Lower lobe of right lung (tissue), 2 donors: ENCODE results near the gene CPEB4. TPM values are rescaled to one million over a fixed set of nuclear protein-coding genes. Genes with fewer than 3 reads are reported as not detected.

Experiments used
- ATAC-seq, 2 donors: fragments of 200-7000 bp; cut with Tn5 transposase; one replicate each; pipeline ENCODE4 v1.9.1; 2020 to 2022; ENCODE audit warnings: mild to moderate bottlenecking in 2 of 2, moderate library complexity in 2 of 2
- DNase-seq: peaks from one replicate; pipeline ENCODE4 v3.0.0-alpha.2; 2020
- H3K27ac ChIP-seq: fragments of 200-600 bp; one replicate; pipeline ENCODE4 v1.8.0; 2022
- H3K27me3 ChIP-seq: fragments of 200-600 bp; one replicate; pipeline ENCODE4 v1.8.0; 2022; ENCODE audit warnings: low read depth
- H3K36me3 ChIP-seq: fragments of 200-600 bp; one replicate; pipeline ENCODE4 v1.8.0; 2022; ENCODE audit warnings: mild to moderate bottlenecking
- H3K4me1 ChIP-seq: fragments of 200-600 bp; one replicate; pipeline ENCODE4 v1.8.0; 2022
- H3K4me3 ChIP-seq: fragments of 200-600 bp; one replicate; pipeline ENCODE4 v1.8.0; 2022; ENCODE audit warnings: mild to moderate bottlenecking
- H3K9me3 ChIP-seq: fragments of 200-600 bp; one replicate; pipeline ENCODE4 v1.8.0; 2022
- intact Hi-C: fragments of 100-400 bp; cut with DNase I; formaldehyde crosslinking; loops from one replicate; pipeline ENCODE4 v1.11.0; 2022
- total RNA-seq: library from RNA; stranded (reverse); fragmentation: NEBNext Ultra II Directional; extraction: Animal tissue kit (Norgen Biotek cat#: 25700); gene quantifications from one replicate; pipeline ENCODE4 v1.2.1, GENCODE V29; 2021
- TF ChIP-seq, protein P1 (sequence below): fragments of 200-600 bp; IDR thresholded peaks from one replicate; pipeline ENCODE4 v1.8.0; 2022; ENCODE audit warnings: antibody characterized with exemption, mild to moderate bottlenecking
- donor health status: DM: no; HTN: yes; CAD: no; lungs with severe emphysema.

The CPEB4 gene
- total RNA-seq, 1 donor from 2014 or later: 67.5 TPM

- intact Hi-C loops: no loop called here
- DNase-seq (no peak), ATAC-seq (no peak)
- Histone ChIP-seq H3K36me3 (no peaks in the 10 kb centered on the region), H3K27me3 (no peaks in the 10 kb centered on the region), H3K4me1 (no peaks in the 10 kb centered on the region), H3K9me3 (no peaks in the 10 kb centered on the region), H3K27ac (no peak overlapping the region), H3K4me3 (no peak overlapping the region)
- TF ChIP-seq, protein P1, sequence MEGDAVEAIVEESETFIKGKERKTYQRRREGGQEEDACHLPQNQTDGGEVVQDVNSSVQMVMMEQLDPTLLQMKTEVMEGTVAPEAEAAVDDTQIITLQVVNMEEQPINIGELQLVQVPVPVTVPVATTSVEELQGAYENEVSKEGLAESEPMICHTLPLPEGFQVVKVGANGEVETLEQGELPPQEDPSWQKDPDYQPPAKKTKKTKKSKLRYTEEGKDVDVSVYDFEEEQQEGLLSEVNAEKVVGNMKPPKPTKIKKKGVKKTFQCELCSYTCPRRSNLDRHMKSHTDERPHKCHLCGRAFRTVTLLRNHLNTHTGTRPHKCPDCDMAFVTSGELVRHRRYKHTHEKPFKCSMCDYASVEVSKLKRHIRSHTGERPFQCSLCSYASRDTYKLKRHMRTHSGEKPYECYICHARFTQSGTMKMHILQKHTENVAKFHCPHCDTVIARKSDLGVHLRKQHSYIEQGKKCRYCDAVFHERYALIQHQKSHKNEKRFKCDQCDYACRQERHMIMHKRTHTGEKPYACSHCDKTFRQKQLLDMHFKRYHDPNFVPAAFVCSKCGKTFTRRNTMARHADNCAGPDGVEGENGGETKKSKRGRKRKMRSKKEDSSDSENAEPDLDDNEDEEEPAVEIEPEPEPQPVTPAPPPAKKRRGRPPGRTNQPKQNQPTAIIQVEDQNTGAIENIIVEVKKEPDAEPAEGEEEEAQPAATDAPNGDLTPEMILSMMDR: no peak
Observed at GRCh38 chr5:173857234-173857633, 30.9 kb upstream of the CPEB4 start.

GRCh38 chr5:173858021-173858669, 30.0 kb upstream of the CPEB4 start:
- Histone ChIP-seq H3K36me3 (no peaks in the 10 kb centered on the region), H3K4me1 (no peaks in the 10 kb centered on the region), H3K9me3 (no peaks in the 10 kb centered on the region), H3K27me3 (no peaks in the 10 kb centered on the region), H3K4me3 (no peak overlapping the region), H3K27ac (no peak overlapping the region)
- TF ChIP-seq, protein P1: no peak
- ATAC-seq: no peak
- no peak for DNase-seq
- intact Hi-C loops: no loop called here

DNA sequence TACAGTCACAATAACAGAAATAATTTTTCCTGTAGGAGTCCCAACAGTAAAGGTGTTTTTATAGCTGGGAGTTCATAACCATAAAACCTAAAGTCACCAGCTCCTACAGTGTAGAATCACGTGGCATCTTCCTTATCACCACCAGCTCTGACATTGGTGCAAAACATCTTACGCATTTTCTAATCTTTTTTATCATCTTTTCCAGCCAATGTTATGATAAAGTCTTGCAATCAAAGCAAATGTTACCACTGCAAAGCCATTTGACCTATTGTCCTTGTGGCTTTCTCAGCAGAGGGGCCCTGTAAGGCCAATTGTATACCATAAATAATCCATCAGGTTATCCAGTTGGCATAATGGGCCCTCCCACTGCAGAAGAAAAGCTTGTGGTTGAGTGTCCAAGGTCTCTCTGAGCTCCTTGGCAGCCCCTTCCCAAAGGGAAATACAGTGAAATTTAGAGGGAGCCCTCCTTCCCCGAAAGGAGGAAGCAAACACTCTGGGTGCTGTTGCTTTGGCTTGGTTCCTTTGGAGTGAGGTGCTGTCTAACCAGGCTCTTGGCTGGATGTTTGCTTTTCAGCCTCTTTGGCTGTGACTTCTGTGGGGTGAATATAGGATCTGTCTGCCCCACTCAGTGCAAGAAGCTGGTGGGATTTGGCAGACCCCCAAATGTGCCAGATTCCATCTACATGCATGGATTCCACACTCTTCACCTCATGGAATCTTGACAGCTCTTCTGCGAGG, 29.3 kb upstream of the CPEB4 start:
- no peak for ATAC-seq
- TF ChIP-seq, protein P1: no peak
- no peaks in the 10 kb centered on the region for H3K4me1 ChIP-seq

DNA sequence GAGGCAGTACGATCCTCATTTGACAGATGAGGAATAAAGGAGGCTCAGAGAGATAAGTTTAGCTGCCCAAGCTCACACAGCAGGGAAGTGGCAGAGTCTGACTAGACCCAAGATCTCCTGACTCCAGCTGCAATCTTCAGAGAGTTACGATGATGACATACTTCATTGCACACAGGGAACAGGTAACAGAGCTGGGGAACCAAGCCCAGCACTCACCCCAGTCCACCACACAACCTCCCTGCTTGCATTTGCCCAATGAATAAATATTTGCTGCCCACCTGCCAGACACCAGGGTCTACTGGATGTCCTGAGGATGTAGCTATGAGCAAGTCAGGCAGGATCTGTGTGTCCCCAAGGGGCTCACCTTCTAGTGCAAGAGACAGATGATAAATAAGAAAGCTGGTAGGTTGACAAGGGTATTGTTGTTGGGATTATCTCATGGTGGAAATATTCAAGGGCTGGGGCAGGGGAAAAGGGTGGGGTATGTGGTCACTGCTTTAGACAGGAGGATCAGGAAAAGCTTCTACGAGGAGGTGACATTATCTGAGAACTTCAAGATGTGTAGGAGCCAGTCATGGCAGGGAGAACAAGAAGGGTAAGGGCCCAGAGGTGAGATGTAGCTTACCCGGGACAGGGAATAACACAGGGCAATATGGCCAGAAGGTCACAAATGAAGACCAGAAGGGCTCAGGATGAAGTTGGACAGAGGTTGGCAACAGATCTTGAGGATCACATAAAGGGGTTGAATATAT, 28.6 kb upstream of the CPEB4 start:
- TF ChIP-seq, protein P1: no peak
- H3K4me3 ChIP-seq: no peak overlapping the region
- H3K4me1 ChIP-seq: peaks cover 4% of the 10 kb centered on the region
- no peaks in the 10 kb centered on the region for H3K27me3 ChIP-seq
- DNase-seq: no peak
- H3K27ac ChIP-seq: no peak overlapping the region
- H3K36me3 ChIP-seq: no peaks in the 10 kb centered on the region
- intact Hi-C loops: no loop called here
- no peaks in the 10 kb centered on the region for H3K9me3 ChIP-seq
- no peak for ATAC-seq

More for the DNA sequence above, 29.3 kb upstream of the CPEB4 start:
- Histone ChIP-seq H3K27ac (no peak overlapping the region), H3K9me3 (no peaks in the 10 kb centered on the region), H3K4me3 (no peak overlapping the region), H3K27me3 (no peaks in the 10 kb centered on the region), H3K36me3 (no peaks in the 10 kb centered on the region)
- intact Hi-C loops: no loop called here
- no peak for DNase-seq

DNA sequence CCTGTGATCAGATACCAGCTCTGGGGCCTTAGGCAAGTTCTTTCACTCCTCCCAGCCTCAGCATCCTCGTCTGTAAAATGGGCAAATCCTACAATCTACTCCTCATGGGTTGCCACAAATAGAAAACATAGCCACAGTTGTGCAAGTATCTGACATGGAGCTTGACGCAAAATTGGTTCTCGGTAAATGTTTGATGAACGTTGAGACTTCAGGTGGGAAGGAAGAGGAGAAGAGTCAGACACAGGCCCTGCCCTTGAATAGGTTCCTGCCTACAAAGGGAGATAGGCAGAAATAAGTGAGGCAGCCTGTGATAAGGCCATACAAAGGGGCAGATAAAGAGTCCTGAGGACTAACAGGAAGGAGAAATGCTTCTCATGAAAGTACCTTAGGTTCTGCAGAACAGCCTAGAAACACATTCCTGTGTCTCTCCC, 26.1 kb upstream of the CPEB4 start:
- Histone ChIP-seq H3K4me1 (peaks cover 10% of the 10 kb centered on the region), H3K9me3 (no peaks in the 10 kb centered on the region), H3K27ac (no peak overlapping the region), H3K36me3 (no peaks in the 10 kb centered on the region), H3K4me3 (no peak overlapping the region), H3K27me3 (no peaks in the 10 kb centered on the region)
- ATAC-seq (no peak), DNase-seq (no peak)
- intact Hi-C loops: no loop called here
- TF ChIP-seq, protein P1: no peak
